Fibroblast of pulmonary artery (primary cell): ENCODE data around the gene HIPK2.
"Not testable (repeated sequence)": the region's sequence is repeated elsewhere in the genome, so short reads cannot be mapped to it uniquely, and the experiment has no call there.

ENCODE experiments used
- DNase-seq: peaks from one replicate; pipeline ENCODE4 v3.0.0-alpha.2; 2010; ENCODE audit warnings: low read depth
- H3K4me3 ChIP-seq: replicated peaks from 2 replicates; pipeline ENCODE4 v1.5.1; 2011; ENCODE audit warnings: low read depth, mild to moderate bottlenecking, control low read depth, low read length, moderate library complexity
- TF ChIP-seq, protein P1 (sequence below): IDR thresholded peaks from 2 replicates; pipeline ENCODE4 v1.5.1; 2011; ENCODE audit warnings: mild to moderate bottlenecking, control low read depth, low read length, inconsistent platforms; ENCODE audit errors: missing control alignments

HIPK2 gene

DNA sequence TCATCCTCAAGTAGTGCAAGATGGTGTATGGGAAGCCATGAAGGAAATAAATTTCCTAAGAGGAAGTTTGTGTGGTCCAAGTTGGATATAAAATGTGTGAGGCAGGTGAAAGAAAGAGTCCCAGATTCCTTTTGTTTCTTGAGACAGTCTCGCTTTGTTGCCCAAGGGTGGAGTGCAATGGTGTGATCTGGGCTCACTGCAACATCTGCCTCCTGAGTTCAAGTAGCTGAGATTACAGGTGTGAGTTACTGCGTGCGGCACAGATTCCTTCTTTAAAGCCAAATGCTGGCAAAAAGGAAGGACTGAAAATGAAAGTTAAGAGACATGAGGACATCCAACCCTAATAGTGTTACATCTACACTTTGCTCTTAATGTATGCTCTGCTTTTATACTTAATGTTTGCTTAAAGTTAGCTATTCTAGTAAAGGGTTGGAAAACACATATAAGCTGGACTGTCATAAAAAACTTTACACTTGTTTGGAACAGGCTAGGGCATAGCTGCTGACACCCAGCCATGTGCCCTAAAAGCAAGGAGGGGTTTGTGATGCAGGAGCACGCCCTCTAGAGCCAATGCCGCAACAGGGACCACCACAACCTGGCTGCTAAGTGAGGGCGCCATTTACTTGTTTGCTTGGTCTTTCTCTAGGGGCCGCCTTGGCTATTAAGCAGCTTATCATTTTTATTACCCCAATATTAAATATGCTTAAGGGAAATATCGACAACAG lies 219.8 kb downstream of the HIPK2 start:
- TF ChIP-seq, protein P1, sequence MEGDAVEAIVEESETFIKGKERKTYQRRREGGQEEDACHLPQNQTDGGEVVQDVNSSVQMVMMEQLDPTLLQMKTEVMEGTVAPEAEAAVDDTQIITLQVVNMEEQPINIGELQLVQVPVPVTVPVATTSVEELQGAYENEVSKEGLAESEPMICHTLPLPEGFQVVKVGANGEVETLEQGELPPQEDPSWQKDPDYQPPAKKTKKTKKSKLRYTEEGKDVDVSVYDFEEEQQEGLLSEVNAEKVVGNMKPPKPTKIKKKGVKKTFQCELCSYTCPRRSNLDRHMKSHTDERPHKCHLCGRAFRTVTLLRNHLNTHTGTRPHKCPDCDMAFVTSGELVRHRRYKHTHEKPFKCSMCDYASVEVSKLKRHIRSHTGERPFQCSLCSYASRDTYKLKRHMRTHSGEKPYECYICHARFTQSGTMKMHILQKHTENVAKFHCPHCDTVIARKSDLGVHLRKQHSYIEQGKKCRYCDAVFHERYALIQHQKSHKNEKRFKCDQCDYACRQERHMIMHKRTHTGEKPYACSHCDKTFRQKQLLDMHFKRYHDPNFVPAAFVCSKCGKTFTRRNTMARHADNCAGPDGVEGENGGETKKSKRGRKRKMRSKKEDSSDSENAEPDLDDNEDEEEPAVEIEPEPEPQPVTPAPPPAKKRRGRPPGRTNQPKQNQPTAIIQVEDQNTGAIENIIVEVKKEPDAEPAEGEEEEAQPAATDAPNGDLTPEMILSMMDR: no peak
- no peak for DNase-seq
- no peak overlapping the region for H3K4me3 ChIP-seq

DNA sequence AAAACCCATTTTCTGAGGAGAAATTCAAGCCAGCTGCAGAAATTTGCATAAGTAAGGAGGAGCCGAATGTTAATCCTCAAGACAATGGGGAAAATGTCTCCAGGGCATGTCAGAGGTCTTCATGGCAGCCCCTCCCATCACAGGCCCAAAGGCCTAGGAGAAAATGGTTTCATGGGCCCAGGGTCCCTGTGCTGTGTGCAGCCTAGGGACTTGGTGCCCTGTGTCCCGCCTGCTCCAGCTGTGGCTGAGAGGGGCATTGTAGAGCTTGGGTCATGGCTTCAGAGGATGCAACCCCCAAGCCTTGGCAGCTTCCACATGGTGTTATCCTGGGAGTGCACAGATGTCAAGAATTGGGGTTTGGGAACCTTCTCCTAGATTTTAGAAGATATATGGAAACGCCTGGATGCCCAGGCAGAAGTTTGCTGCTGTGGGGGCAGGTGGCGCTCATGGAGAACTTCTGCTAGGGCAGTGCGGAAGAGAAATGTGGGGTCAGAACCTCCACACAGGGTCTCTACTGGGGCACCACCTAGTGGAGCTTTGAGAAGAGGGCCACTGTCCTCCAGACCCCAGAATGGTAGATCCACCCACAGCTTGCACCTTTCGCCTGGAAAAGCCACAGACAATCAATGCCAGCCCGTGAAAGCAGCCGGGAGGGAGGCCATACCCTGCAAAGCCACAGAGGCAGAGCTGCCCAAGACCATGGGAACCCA lies 223.7 kb downstream of the HIPK2 start:
- not testable (repeated sequence) for H3K4me3 ChIP-seq, DNase-seq

DNA sequence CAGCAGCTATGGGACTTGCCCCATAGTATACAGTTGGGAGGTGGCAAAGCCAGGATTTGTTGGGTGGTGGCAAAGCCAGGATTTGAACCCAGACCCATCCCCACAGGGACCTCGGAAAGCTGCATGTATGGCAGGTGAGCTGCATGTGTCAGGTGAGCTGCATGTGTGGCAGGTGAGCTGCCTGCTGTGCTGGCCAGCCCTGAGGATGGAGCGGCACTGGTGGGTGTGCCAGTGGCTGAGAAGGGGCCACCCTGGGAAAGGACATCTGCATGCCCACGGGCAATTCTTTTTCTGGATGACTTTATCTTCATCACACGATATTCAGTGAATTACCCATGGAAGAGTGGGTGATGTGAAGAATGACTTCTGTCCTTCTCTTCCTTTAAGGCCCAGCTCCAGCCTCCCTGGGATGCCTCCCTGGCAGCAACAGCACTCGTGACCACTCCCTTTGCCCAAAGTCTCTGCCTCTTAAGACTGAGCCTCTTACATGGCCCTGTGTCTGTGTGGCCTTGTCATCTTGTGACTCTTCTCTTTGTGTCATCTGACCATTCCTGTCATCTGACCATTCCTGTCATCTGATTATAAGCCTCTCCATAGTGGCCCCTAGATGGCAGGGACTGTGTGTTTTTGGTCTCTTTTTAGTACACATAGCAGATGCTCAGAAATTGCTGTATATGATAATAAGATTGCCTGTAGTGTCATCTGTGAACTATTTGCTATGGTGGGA lies 229.3 kb downstream of the HIPK2 start:
- TF ChIP-seq, protein P1: no peak
- H3K4me3 ChIP-seq: no peak overlapping the region
- no peak for DNase-seq

DNA sequence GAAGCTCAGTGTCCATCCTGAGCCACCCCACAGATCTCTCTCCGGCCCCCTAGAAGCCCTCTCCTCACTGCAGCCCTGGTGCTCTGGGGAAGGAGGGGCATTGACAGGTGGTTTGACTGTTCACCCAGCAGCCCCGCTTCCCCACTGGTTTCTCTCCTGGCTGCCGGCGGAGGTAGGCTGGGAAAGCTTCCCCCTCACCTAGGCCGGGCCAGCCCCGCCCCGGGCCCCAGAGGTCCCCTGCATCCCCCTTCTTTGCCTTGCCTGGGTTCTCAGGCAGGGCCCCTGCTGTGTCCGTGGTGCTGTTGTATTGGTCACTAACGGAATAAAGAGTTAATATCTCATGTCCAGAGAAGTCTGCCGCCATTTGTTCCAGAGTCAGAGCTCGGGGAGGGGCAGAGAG lies 233.2 kb downstream of the HIPK2 start:
- no peak overlapping the region for H3K4me3 ChIP-seq
- no peak for DNase-seq
- TF ChIP-seq, protein P1: no peak

DNA sequence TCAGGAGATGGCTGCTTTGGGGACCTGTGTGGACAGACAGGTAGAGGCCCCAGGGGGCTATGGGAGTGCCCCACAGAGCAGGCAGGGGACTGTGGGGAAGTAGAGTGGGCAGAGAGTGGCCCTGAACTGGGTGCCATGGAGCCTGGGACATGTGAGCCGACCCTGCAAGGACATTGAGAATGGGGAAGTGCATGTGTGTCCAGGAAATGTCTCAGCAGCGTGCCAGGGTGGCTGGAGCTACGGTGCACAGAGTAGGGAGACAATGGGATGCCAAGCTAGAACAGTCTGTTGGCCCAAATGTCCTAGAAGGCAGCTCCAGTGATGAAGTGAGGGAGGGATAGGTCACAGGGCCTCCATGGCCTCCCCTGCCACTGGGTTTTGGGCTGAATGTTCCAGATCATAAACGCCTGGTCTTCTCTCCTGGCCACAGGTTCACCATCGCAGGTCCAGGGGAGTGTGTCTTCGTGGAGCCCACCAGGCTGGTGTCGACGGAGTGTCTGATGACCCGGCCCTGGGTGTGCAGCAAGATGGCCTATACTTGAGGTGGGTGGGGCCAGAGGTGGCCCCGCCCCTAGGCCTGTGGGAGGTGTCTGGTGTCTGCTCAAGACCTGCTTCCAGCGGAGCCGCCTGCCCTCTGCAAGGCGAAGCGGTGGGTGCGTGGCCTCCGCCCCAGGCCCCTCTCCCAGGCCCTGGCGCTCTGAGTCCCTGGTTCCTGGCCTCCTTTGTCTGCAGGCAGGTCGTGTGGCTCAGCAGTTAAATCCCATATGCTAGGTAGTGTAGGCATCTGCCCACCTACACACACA lies 233.8 kb downstream of the HIPK2 start:
- H3K4me3 ChIP-seq: no peak overlapping the region
- DNase-seq: no peak
- TF ChIP-seq, protein P1: no peak

DNA sequence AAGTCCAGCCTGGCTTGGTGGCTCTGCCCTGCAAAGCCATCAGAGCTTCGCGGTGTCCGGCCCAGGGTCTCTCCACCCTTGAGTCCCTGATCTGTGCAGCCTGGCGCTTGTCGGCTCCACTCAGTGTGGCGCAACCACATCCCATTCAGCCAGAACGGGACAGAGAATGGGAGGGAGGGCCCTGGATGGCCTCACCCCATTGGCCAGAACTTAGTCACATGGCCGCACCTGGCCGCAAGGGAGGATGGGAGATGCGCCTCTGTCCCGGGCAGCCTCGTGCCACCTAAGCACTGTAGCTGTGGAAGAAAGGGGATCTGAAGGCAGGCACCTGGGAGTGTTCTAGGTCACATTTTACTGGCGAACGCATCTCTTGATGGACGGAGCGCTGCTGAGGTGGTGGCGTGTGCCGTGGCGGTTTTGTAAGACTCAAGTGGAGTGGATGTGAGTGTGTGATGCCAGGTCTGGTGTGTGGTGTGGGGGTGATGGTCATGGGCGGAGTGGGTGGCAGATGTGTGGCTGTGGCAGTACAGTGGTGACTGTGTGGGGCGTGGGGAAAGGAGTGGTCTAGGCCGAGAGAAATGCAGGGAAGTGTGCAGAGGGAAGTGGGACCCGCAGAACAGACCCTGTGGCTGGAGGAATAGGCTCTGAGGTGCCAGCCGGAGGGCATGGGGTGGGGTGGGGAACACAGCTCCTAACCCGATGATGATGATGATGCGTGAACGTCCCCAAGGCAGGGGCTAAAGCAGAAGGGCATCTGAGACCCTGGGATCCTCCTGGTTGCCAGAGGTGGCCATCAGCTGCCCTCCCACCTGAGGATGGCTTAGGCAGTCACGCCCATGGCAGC lies 235.3 kb downstream of the HIPK2 start:
- no peak for DNase-seq
- TF ChIP-seq, protein P1: no peak
- no peak overlapping the region for H3K4me3 ChIP-seq
